Right lobe of liver (tissue), 4 donors: ENCODE data around the gene MCF2L2.

Source experiments
- POLR2A ChIP-seq: fragments of 450-650 bp; IDR thresholded peaks from one replicate; pipeline ENCODE4 v1.6.1; 2017; ENCODE audit warnings: antibody characterized with exemption, mild to moderate bottlenecking
- TF ChIP-seq, protein P1 (sequence below), 4 donors: fragments of 200-600 bp in 3 of 4; fragments of 450-650 bp in 1 of 4; IDR thresholded peaks; one replicate each; pipeline versions ENCODE4 v1.5.1 to v1.8.0; 2016 to 2022; ENCODE audit warnings: antibody characterized with exemption in 4 of 4, mild to moderate bottlenecking in 2 of 4
- donor health status: DM: no; HTN: no; CAD: no.
- donor health status: DM: no; HTN: no; CAD: no.
- donor health status: DM: no; HTN: yes; CAD: no.

DNA sequence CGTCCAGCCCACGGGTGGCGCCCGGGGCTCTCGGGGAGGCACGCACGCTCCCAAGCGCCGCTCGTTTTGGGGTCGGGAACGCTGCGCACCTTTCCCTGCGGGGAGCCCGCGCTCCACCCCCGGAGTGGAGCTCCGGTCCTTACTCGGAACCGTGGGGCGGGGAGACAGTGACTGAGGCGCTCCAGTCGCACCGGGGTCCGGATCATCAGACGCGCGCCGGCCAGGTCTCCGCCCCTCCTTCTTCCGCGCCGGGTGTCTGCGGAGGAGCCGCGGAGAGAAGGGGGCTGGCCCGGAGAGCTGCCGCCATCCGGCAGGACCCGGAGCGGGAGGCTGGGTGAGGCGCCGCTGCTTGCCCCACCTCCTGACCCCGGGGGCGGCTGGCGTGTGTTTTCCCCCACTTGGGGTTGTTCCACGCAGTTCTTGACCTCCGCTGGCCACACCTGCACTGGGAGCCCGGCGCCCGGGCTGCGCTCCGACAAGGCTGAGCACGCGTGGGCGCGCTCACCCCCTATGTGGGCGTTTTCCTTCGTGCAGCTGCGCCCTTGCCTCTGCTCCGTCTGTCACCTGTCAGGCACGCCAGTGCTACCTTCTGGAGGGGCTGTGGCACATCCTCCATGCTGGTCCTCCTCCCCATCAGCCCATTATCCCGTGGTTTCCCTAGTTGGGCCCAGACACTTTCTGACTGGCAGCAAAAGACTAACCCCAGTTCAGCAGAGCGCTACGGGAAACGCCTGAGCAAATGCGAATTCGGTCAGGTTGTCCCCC lies at the start of gene MCF2L2:
- no peak for TF ChIP-seq POLR2A
- TF ChIP-seq, protein P1, sequence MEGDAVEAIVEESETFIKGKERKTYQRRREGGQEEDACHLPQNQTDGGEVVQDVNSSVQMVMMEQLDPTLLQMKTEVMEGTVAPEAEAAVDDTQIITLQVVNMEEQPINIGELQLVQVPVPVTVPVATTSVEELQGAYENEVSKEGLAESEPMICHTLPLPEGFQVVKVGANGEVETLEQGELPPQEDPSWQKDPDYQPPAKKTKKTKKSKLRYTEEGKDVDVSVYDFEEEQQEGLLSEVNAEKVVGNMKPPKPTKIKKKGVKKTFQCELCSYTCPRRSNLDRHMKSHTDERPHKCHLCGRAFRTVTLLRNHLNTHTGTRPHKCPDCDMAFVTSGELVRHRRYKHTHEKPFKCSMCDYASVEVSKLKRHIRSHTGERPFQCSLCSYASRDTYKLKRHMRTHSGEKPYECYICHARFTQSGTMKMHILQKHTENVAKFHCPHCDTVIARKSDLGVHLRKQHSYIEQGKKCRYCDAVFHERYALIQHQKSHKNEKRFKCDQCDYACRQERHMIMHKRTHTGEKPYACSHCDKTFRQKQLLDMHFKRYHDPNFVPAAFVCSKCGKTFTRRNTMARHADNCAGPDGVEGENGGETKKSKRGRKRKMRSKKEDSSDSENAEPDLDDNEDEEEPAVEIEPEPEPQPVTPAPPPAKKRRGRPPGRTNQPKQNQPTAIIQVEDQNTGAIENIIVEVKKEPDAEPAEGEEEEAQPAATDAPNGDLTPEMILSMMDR (IDR thresholded peaks at IDR 0.05), result no peak
